NCI-H187 (cell line): ENCODE results near the gene ATXN7L1.
"Not testable (repeated sequence)": the region's sequence is repeated elsewhere in the genome, so short reads cannot be mapped to it uniquely, and the experiment has no call there.

Experiments
- DNase-seq, 2 experiments: peaks; one replicate each; lab custom pipeline; 2025; lab: John Stamatoyannopoulos, UW

The ATXN7L1 gene

DNA sequence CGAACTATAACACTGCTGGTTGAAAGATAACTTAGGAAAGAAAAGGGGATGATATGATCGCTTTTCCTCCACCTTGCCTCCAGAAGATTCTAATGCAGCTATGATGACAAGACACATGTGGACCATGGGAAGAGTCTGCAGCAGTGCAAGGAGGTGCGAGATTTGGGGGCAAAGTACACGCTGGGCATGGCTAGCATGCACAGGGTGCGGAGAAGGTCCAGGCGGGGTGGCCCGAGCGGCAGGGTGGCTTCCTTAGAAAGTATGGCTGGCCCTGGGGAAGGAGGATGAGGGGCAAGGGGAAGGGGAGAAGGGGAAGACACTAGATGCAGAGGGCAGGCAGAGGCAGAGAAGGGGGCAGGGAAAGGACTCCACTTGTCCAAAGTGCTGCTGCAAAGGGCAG lies 15.6 kb downstream of the ATXN7L1 start:
- DNase-seq = no peak

DNA sequence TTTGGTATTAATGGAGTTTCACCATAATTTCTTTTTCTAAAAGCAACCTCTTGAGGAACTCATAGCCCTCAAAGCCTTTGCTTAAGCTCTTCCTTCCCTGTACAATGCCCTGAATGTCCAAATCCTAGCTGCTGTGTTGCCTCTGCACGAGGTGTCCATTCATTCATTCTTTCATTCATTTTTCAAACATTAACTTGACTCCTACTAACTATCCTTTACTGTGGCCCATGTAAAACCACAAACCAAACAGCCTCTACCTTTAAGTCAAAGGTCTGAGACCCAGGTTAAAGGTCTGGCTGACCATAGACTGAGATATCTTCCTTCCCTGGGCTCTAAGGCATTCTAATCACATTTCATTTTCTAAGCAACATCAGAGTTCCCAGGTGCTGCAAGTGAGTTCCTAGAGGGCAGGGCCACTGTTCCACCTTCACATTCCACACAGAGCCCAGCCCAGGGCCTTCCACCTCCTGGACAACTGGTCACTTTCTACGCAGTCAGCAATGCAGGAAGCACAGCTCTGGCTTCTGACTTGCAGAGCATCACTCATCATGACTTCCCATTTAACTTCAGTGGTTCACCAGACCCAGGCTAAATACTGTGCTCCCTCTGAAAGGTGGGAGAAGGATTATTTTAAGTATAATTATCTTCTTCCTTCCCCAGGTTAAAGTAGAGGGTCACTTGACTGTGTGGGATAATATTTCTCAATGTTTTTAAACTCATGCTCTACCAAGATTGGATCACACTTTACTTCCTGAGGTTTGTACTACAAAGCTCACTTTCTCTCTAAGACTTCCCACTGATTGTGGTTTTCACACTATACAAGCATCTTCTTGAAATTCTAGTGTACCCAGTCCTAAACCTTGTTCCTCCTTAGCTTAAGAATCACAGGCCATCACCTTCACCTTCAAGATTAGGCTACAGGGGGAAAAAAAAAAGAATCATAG lies 19.1 kb downstream of the ATXN7L1 start:
- DNase-seq = no peak

GRCh38 chr7:105854498-105854897 lies 21.9 kb downstream of the ATXN7L1 start:
- no peak for DNase-seq

DNA sequence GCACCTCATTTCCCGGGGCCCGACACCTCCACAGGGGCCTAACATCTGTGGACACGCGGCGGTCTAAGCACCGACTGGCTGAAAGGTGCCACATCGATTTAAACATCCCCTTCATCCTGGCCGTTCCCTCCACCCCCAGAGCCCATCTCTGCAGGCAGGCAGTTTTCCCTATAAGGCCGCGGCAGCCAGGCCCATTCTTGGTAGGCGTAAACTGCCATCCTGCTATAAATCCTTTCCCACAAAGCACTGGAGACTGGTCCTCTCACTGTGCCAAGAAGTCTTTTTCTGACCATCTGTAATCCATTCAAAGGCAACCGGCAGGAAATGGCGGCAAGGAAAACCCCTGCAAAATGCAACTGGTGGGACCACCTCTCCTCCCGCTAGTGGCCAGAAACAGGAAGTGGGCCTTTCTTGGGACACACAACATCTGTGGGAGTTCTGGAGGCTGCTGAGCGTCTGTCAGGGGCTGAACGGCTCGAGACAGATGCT lies 22.4 kb downstream of the ATXN7L1 start:
- no peak for DNase-seq

DNA sequence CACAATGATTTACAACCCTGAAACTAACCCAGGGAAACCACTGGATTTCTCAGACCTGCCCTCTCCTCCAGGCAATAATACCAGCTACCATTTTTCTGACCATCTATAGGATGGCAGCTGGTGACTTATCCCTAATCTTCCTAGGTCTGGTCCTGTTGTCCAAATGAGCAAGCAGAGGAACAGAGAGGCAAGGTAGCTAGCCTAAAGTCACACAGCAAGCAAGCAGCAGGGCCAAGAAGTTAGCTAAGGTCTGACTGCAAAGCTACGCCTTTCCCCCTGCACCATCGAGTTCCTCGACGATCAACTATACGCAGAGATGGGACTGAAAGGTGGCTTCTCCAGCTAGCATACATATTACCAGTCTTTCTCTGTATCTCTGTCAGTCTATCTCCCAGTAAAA lies 25.3 kb downstream of the ATXN7L1 start:
- no peak for DNase-seq

DNA sequence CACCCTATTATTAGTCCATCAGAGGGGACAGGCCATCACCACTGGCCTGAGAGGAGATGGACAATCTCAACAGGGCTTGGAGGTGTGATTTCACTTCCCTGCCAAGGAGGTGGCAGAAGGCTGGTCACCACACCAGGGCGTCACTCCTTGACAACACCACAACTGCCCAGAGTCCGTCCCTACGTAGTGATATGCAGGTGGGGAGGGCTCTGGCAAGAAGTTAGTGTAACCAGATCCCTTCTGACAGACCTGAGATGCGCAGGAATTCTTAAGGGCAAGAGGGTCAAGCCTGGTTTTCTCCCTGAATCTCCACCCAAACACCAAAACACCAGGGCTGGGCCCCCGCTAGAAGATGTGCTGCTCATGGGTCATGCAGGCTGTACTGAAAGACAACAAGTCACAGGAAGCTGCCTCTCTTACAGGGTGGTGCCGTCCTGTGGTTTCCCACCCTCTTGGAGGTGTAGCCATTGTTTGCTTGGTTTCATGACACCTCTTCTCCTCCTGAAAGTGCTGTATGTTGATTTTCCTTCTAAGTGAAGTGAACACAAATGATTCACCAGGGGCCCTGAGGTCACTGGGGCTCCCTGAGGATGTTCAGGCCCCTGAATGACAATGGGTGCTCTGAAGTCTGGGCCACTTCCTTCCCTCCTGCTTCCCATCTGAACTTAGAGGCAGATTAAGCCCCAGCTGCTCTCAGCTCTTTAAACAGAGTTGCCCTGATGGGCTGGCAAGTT lies 27.1 kb downstream of the ATXN7L1 start:
- no peak for DNase-seq

GRCh38 chr7:105846404-105846803 lies 30.0 kb downstream of the ATXN7L1 start:
- DNase-seq = no peak

DNA sequence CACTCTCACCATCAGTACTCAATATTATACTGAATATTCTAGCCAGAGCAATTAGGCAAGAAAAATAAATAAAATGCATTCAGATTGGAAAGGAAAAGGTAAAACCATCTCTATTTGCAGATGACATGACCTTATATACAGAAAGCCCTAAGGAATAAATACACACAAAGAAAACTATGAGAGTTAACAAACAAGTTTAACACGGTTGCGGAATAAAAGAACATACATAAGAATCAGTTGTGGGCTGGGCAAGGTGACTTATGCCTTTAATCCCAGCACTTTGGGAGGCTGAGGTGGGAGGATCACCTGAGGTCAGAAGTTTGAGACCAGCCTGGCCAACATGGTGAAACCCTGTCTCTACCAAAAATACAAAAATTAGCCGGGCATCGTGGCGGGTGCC lies 31.7 kb downstream of the ATXN7L1 start:
- not testable (repeated sequence) for DNase-seq

GRCh38 chr7:105841866-105842265 lies 34.5 kb downstream of the ATXN7L1 start:
- DNase-seq = no peak

DNA sequence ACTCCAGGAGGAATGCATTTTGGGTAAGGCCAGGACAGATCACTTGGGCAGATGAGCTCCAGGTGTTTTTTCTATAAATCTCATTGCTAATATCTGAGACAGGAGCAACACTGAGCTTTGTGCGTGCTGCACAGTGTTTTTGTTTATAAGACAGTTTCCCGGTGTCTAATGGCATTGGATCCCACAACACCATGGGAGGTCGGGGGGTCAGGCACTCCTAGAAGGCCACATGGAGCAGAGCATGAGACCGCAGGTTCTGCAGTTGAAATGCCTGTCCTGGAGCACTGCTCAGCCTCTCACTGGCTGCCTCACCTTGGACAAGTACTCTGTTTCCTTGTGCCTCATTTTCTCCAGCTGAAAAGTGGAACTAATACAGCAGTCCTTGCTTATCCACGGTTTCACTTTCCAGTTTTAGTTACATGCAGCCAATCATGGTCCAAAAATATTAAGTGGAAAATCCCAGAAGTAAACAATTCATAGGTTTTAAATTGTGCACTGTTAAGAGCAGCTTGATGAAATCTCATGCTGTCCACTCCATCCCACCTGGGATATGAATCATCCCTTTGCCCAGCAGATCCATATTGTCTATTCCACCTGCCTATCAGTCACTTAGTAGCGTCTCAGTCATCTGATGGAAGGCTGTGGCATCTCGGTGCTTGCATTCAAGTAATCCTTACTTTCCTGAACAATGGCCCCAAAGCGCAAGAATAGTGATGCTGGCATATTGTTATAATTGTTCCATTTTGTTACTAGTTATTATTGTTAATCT lies 35.2 kb downstream of the ATXN7L1 start:
- DNase-seq = no peak

DNA sequence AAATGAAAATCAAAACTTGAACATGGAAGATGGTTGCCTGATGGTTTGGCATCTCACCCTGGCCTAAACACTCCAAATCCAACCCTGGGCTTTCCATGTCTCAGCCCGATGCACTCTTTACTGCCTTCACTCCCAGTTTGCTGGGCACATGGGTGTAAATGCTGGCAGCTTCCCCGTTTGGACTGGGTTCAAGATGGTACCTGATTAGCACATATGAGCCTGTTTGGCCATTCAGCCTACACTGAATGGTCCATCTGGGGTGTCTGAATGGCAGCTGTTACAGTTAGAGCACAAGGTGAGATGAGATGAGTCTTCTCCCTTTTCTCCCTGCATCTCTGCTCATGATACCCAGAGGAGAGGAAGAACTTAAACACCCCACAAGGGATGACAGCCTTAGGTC lies 37.1 kb downstream of the ATXN7L1 start:
- no peak for DNase-seq

GRCh38 chr7:105838627-105839231 lies 37.7 kb downstream of the ATXN7L1 start:
- peak; percentile 40 to 68 for DNase-seq

- DNase-seq = peak; percentile 61 to 68
Observed at GRCh38 chr7:105837765-105838626, 38.4 kb downstream of the ATXN7L1 start.

DNA sequence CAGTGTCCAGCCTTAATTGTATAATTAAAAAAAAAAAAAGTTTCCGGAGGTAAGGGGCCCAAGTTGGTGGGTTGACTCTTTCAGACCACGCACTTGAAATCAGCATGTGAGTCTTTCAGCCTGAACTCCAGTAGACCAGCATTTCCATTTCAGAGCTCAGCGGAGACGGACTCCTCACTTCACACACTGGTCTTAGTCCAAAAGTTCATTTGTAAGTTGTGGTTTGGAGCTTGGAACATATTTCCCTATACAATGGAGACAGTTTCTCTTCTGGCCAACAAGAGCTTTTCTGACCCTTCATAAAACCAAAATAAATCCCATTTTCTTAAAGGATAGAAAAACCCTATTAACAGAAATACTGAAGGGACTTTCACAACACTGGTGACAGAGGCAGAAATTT lies 41.0 kb downstream of the ATXN7L1 start:
- DNase-seq = no peak

GRCh38 chr7:105831824-105832535 lies 44.4 kb downstream of the ATXN7L1 start:
- DNase-seq = no peak

DNA sequence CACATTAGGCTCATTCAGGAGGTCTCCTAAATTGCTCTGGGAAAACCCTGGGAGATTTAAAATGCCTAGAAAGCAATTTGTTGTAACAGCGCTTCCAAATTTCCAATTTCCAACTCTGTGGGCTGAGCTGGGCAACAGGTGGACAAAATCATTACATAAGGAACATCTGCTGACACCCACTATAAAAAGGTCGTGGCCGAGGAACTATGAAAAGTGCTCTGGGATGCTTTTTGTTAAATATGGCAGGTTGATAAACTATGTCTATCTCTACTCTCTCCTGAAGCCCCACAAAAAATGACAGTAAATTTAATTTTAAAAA lies 45.1 kb downstream of the ATXN7L1 start:
- no peak for DNase-seq

DNA sequence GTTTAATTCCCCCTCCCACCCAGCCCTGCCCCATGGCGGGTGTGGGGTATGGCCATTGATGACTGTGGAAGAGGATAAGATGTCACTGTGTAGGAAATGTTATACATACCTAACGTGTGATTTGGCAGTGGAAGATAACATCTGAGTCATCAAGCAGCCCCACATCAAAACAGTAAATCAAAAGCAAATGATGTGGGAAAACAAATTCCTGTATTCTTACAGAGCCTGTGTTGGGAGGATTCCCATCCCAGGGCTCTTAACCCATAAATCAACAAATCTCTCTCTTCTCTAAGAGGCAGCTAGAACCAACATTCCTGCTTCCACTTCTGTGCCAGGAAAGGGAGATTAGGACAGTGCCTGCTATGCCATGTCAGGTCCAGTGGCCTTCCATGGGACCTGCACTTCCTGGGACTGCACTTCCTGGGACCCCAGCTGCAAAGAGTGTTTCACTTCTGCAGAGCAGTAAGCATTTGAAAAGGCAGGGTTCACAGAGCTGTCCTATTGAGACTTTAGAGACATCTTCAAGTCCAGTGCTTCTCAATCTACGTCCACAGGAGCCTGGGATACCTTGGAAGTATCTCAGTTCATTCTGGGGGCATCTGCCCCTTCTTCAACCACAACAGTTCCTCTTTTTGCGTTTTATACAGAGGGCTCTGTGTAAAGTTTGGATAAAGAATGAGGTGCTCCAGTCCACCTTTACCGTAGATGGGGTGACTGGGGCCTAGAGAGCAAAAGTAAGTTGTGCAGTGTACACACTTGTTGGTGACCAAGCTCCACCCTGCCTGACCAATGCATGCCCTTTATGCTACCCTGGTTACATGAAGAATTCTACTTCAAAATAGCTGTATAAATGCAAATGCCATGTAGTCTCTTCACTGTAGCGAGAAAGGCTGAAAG lies 45.7 kb downstream of the ATXN7L1 start:
- no peak for DNase-seq

GRCh38 chr7:105829681-105830322 lies 46.6 kb downstream of the ATXN7L1 start:
- no peak for DNase-seq

DNA sequence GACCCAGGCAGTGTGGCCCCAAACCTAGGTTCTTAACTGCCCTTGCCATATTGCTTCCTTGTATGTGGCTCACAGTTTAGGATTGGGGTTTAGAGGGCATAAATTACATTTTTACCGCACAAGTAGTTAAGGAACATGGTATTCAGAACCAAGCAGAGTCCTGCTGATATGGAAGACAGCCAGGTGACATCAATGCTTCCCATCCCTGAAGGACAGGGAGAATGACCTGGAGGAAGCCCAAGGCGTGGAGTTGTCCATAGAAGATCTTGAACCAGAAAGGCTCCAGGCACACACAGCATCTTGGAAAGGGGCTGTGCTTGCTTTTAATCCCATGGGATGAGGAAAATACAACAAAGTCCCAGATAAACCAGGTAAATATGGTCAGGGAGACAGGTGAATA lies 48.3 kb downstream of the ATXN7L1 start:
- no peak for DNase-seq
